OCI-LY1 (cell line): Measurements from ENCODE around the gene TEDC1.

Experiments used
- EZH2 ChIP-seq: fragments of 200-600 bp; sonication (generic), shearing (Covaris generic); IDR thresholded peaks from 2 replicates; pipeline ENCODE4 v1.8.0; 2017; ENCODE audit warnings: borderline replicate concordance, mixed run types, mild to moderate bottlenecking, antibody characterized with exemption, low read length, moderate library complexity, mixed read lengths
- TF ChIP-seq, protein P1 (sequence below): fragments of 200-600 bp; sonication (generic), shearing (Covaris generic); IDR thresholded peaks from 2 replicates; pipeline ENCODE4 v1.5.1; 2017; ENCODE audit warnings: mild to moderate bottlenecking, antibody characterized with exemption, low read length, moderate library complexity, mixed read lengths

DNA sequence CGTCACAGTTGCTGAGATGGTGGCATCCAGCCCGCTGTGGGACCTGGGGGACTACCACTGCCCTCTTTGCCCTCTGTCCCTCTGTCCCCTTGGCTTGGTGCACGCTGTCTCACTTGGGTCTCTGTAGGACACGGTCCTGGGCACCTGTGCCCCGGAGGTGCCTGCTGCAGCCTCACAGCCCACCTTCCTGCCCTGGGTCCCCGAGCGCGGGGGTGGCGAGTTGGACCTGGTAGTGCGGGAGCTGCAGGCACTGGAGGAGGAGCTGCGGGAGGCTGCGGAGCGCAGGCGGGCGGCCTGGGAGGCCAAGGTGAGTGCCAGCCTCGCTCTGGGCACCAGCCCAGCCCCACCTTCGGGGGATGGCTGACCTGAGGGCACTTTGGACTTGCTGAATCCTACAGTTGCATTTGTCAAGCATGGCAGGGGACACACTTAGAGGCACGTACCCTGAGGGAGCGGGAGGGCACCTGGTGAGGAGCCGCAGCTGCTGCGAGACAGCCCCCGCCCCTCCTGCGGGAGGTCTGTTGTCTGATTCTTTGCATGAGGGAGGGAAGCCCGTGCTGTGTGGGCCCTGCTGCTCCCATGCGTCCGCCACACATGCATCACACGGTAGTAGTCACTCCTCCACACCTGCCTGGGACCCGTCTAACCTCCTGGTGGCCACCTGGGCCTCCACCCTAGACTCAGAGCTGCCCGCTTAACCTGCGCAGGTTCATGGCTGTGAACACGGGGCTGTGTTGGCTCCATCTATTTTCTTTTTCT is 6.8 kb downstream of the TEDC1 start:
- TF ChIP-seq, protein P1, sequence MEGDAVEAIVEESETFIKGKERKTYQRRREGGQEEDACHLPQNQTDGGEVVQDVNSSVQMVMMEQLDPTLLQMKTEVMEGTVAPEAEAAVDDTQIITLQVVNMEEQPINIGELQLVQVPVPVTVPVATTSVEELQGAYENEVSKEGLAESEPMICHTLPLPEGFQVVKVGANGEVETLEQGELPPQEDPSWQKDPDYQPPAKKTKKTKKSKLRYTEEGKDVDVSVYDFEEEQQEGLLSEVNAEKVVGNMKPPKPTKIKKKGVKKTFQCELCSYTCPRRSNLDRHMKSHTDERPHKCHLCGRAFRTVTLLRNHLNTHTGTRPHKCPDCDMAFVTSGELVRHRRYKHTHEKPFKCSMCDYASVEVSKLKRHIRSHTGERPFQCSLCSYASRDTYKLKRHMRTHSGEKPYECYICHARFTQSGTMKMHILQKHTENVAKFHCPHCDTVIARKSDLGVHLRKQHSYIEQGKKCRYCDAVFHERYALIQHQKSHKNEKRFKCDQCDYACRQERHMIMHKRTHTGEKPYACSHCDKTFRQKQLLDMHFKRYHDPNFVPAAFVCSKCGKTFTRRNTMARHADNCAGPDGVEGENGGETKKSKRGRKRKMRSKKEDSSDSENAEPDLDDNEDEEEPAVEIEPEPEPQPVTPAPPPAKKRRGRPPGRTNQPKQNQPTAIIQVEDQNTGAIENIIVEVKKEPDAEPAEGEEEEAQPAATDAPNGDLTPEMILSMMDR, result no peak
- no peak for TF ChIP-seq EZH2
